Stimulated activated CD4-positive, alpha-beta T cell treated with anti-CD3 and anti-CD28 coated beads, Interleukin-2, amount 100 ng/mL, for 48 hours (primary cell): ENCODE measurements around the gene NT5C.
"Not testable (repeated sequence)": the region's sequence is repeated elsewhere in the genome, so short reads cannot be mapped to it uniquely, and the experiment has no call there.

ENCODE experiments used
- DNase-seq, 2 donors: peaks; one replicate each; pipeline ENCODE4 v3.0.0-alpha.2; 2020

NT5C gene

GRCh38 chr17:75142236-75142971, 10.9 kb upstream of the NT5C start:
- DNase-seq = no peak

DNA sequence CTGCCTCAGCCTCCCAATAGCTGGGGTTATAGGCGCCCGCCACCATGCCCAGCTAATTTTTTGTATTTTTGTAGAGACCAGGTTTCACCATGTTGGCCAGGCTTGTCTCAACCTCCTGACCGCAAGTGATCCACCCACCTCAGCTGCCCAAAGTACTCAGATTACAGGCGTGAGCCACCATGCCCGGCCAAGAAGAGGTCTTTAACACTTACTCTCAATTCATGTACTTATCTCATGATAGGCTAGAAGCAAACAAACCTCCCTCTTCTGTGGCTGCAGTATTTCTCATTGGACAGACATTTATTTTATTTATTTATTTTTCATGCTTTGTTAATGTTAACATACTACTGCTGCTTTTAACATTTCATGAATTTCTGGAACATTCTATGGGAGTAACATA, 7.0 kb upstream of the NT5C start:
- DNase-seq = no peak

- DNase-seq = not testable (repeated sequence)
These were observed 6.2 kb upstream of the NT5C start for GRCh38 chr17:75137762-75138161.

- no peak for DNase-seq
These were observed 4.4 kb upstream of the NT5C start for GRCh38 chr17:75135946-75136345.

DNA sequence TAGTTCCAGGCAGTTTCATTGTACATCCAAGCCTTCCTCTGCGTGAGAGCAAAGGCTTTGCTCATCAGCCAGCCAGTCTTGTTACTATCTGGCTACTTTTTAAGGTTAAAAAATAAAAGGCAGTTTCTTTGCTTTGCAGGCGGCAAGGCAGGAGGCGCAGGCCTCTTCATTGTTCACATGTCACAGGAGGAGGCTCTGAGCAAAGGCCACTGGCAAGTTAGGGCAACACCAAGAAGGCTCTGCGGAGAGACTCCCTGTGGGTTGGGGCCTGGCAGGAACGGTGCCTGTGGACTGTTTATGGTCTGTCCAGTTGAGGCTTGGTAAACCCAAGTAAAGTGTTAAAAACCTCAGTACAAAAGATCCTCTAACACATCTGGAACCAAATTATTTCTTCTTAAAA, 3.9 kb upstream of the NT5C start:
- DNase-seq = no peak

- DNase-seq = not testable (repeated sequence)
These were observed 2.2 kb upstream of the NT5C start for GRCh38 chr17:75133607-75134347.

- DNase-seq = no peak
These were observed 1.5 kb upstream of the NT5C start for GRCh38 chr17:75133001-75133400.

- not testable (repeated sequence) for DNase-seq
These were observed 767 bp upstream of the NT5C start for GRCh38 chr17:75132018-75133000.

- DNase-seq = peak in 1 of 2 donors; percentile 36
These were observed 787 bp downstream of the NT5C start for GRCh38 chr17:75130632-75131277.

- DNase-seq = no peak
These were observed 1.4 kb downstream of the NT5C start for GRCh38 chr17:75130059-75130631.

DNA sequence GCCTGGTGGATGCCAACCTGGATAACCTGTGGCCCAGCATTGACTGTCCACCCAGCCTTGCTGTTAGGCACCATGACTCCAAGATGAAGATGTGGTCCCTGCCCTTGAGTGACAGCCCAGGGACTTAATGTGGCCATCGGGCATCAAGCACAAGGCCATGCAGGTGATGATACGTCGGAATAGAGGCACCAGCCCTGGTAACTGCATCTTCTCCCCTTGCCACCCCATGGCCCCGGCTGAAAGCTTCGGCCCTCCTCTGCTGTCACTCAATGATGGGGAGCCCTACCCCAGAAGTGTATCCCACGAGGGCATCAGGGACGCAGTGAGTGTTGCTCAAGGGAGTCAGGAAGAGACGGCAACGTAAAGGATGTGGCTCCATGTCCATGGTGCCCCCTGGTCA, 2.0 kb downstream of the NT5C start:
- DNase-seq = no peak

DNA sequence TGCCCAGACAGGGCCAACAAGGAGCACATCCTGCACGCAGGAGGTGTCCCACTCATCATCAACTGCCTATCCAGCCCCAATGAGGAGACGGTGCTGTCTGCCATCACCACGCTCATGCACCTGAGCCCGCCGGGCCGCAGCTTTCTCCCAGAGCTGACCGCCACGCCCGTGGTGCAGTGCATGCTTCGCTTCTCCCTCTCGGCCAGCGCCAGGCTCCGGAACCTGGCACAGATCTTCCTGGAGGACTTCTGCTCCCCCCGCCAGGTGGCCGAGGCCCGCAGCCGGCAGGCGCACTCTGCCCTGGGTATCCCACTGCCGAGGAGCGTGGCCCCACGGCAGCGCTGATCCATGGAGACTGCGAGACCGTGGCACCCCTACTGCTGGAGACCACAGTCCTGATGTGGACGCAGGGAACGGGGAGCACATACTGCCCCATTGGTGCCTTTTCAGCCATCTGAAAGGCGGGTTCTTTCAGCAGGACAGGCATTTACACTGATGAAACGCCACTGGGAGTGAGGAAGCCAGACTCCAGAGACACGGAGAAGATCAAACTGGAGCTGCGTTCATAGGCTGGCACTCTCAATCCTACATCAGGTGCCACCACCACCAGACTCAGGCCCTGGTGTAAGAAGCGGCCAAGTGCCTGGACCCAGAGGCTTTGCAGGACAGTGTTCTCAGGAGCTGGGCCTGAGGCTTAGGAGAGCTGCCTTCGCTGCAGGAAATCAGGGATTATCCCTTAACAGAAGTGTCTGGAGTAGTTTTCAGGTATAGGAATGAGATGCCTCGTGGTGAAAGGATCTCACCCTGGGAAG, 2.6 kb downstream of the NT5C start:
- DNase-seq = no peak

DNA sequence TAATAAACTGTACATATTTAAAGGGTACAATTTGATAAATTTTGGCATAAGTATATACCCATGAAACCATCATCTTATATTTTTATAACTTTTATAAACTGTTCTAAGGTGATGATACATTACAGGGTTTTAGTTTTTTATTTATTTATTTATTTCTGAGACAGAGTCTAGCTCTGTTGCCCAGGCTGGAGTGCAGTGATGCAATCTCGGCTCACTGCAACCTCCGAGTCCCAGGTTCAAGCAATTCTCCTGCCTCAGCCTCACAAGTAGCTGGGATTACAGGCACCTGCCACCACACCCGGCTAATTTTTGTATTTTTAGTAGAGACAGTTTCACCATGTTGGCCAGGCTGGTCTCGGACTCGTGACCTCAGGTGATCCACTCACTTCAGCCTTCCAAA, 3.6 kb downstream of the NT5C start:
- DNase-seq = not testable (repeated sequence)

- no peak for DNase-seq
These were observed 4.6 kb downstream of the NT5C start for GRCh38 chr17:75126954-75127353.

GRCh38 chr17:75125984-75126383, 5.6 kb downstream of the NT5C start:
- DNase-seq = no peak

- DNase-seq = no peak
These were observed 6.8 kb downstream of the NT5C start for GRCh38 chr17:75124819-75125162.

GRCh38 chr17:75124041-75124818, 7.3 kb downstream of the NT5C start:
- peak; percentile 38 to 41 for DNase-seq

DNA sequence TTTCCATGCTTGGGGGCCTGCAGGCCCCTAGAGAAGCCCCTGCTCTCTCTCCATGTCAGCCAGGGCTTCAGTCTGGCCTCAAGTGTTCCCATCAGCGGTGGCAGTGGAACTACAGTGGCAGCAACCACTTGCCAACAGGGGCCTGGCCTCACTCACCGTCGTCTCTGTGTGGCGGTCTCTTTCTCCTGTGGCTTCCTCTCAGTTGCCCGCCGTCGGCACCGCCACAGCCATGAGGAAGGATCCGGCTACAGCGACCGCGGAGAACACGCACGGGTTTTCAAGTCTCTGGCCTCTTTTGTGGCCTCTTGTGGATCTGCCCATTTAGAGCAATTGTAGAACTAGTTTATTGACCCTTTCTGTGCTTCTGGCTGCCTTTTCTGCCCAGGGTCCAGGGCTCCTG, 13.2 kb downstream of the NT5C start:
- no peak for DNase-seq

GRCh38 chr17:75116737-75117136, 14.8 kb downstream of the NT5C start:
- DNase-seq = no peak

GRCh38 chr17:75115555-75115954, 16.0 kb downstream of the NT5C start:
- DNase-seq = no peak
